IgD-negative memory B cell (primary cell): ENCODE measurements around the gene COPG1. TPM values are rescaled to one million over a fixed set of nuclear protein-coding genes. Genes with fewer than 3 reads are reported as not detected.

ENCODE experiments used
- H3K27ac Mint-ChIP-seq, 3 donors: one replicate each; pipeline ENCODE4 v1.8.0; 2020 to 2022; ENCODE audit warnings: mild to moderate bottlenecking in 3 of 3, mixed read lengths in 3 of 3, moderate library complexity in 1 of 3
- H3K27me3 Mint-ChIP-seq: one replicate; pipeline ENCODE4 v1.8.0; 2021; ENCODE audit warnings: mixed read lengths
- H3K36me3 Mint-ChIP-seq: one replicate; pipeline ENCODE4 v1.8.0; 2020; ENCODE audit warnings: mild to moderate bottlenecking, mixed read lengths
- H3K4me1 Mint-ChIP-seq, 3 donors: one replicate each; pipeline ENCODE4 v1.8.0; 2020 to 2022; ENCODE audit warnings: mixed read lengths in 3 of 3, mild to moderate bottlenecking in 1 of 3
- H3K4me3 Mint-ChIP-seq, 4 donors: one replicate each; pipeline ENCODE4 v1.8.0; 2020 to 2022; ENCODE audit warnings: mild to moderate bottlenecking in 4 of 4, mixed read lengths in 4 of 4, moderate library complexity in 3 of 4
- H3K9me3 Mint-ChIP-seq, 3 donors: one replicate each; pipeline ENCODE4 v1.8.0; 2020 to 2021; ENCODE audit warnings: mixed read lengths in 3 of 3, mild to moderate bottlenecking in 1 of 3
- polyA plus RNA-seq: library from polyadenylated mRNA; unstranded; fragments of 300-500 nt; fragmentation: Illumina TruSeq; gene quantifications from one replicate; pipeline ENCODE4 v1.2.3, GENCODE V29; 2021

COPG1 gene
- polyA plus RNA-seq, 1 donor from 2014 or later, result 52.9 TPM

DNA sequence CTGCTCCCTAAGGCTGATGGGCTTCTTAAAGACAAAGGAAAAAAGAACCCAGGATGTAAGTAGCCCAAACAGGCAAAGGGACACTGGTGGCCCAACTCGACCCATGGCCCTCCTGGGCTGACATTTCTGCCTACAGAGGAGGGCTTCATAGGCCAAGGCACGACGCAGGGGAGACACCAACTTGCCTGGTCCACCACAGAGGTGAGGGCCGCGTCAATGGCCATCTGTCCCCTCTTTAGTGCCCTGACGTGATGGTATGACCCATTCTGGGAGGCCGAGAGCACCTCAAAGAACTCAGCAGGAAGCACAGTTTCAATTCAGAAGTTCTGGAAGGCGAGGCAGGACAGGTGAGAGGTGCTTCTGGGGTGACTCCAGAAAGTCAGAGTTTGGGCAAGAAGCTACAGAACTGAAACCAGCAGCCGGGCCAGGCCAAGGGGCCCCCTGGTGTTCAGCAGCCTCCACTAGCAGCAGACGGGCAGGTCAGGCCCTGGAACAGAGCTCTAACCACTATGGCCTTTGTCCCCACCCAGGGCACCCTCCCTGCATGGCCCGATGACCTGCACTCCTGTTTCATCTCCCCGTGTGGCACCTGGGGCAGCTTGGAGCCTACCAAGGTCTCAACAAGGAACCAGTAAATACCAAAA, 74.4 kb downstream of the COPG1 start:
- no peaks in the 10 kb centered on the region for H3K36me3 Mint-ChIP-seq
- H3K4me1 Mint-ChIP-seq, result peaks cover 0 to 5% (median 2%) of the 10 kb centered on the region in 3 donors
- peaks cover 4% of the 10 kb centered on the region for H3K27me3 Mint-ChIP-seq
- no peaks in the 10 kb centered on the region for H3K9me3 Mint-ChIP-seq
- H3K4me3 Mint-ChIP-seq, result no peak overlapping the region
- peak overlapping the region in 1 of 3 donors; percentile 84 for H3K27ac Mint-ChIP-seq

DNA sequence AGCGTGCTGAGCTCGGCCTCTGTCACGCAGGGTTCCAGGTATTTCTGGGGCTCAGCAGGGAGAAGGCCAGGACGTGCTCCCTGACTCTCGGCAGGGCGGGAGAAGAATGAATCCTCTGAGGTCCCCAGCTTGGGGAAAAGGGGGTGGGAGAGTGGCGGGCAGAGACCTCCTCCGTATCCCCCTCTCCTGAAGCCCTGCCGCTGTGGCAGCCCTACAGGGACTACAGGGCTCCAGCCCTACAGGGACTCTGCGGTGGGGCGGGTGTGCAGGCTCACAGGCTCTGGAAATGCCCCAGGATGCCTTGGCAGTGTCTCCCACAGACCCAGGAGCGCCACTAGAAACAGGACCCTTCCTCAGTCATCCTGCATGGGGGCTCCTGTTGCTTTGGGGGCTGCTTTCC, 75.4 kb downstream of the COPG1 start:
- H3K27ac Mint-ChIP-seq, result no peak overlapping the region
- H3K4me3 Mint-ChIP-seq, result no peak overlapping the region
- no peaks in the 10 kb centered on the region for H3K36me3 Mint-ChIP-seq
- no peaks in the 10 kb centered on the region for H3K9me3 Mint-ChIP-seq
- peaks cover 6% of the 10 kb centered on the region for H3K27me3 Mint-ChIP-seq
- peaks cover 0 to 5% (median 2%) of the 10 kb centered on the region in 3 donors for H3K4me1 Mint-ChIP-seq

DNA sequence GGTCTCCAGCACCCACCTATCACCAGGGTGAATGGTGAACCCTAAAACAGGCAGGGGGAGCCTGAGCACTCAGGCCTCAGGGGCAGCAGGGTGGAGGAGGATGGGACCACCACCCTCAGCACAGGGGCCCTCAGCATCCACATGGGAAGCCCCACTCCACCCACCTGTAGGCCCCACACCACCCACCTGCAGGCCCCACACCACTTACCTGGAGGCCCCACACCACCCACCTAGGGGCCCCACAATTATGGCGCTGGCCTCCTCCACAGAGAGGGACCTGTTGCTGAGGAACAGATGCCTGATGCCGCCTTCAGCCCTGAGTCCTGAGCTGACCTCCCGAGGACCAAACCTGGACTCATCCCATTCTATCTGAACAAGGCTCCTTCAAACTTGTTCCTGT, 76.0 kb downstream of the COPG1 start:
- Mint-ChIP-seq H3K9me3 (no peaks in the 10 kb centered on the region), H3K27me3 (peaks cover 9% of the 10 kb centered on the region), H3K4me1 (peaks cover 2 to 10% (median 4%) of the 10 kb centered on the region in 3 donors), H3K4me3 (no peak overlapping the region), H3K36me3 (peaks cover 1% of the 10 kb centered on the region), H3K27ac (no peak overlapping the region)

DNA sequence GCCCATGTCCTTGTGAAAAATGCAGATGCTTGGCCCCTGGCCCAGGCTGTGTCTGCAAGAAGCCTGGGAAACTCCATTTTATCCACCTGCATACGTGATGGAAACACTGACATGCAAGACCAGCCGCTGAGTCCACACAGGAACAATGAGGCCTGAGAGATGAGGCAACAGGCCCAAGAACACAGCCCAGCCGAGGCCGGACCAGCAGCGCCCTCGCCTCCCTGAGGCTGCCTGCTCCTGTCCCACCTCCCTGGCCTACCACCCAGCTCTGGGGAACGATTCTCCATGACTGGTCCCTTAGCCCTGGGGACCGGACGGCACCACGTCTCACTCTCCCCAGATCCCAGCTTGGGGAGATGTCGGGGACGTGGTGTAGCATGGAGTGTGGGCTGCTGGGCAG, 76.7 kb downstream of the COPG1 start:
- Mint-ChIP-seq H3K27me3 (peaks cover 15% of the 10 kb centered on the region), H3K4me3 (no peak overlapping the region), H3K27ac (no peak overlapping the region), H3K36me3 (peaks cover 2% of the 10 kb centered on the region), H3K9me3 (no peaks in the 10 kb centered on the region), H3K4me1 (peaks cover 4 to 14% (median 8%) of the 10 kb centered on the region in 3 donors)

DNA sequence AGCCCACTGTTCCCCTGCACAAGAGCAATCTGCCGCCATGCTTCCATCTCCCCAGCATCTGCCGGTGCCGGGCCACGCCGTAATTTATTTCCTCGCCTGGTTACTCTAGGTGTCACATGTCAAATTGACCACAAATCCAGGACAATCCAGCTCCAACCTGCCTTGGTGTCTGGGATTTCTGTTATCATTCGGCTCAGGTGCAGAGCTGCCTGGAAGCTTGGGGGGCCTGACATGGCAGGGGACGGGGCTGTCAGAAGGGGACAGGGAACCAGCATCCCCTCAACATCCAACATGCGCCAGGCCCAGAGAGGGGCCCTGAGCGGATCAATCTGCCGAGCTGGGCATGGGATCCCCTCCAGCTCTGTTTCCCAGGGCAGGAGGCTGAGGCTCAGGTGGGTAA, 77.2 kb downstream of the COPG1 start:
- Mint-ChIP-seq H3K27me3 (peaks cover 15% of the 10 kb centered on the region), H3K4me3 (no peak overlapping the region), H3K27ac (no peak overlapping the region), H3K9me3 (no peaks in the 10 kb centered on the region), H3K36me3 (peaks cover 2% of the 10 kb centered on the region), H3K4me1 (peaks cover 4 to 14% (median 8%) of the 10 kb centered on the region in 3 donors)

Other genes starting within 250 kb of the COPG1 start
- gene EFCC1, start 248.3 kb upstream of the COPG1 start, polyA plus RNA-seq, result not detected
- gene GP9, start 188.8 kb upstream of the COPG1 start, polyA plus RNA-seq, result 4.3 TPM
- 3.9 TPM for gene RAB43, start 127.8 kb upstream of the COPG1 start, polyA plus RNA-seq
- gene ISY1, start 88.5 kb upstream of the COPG1 start, polyA plus RNA-seq, result 71.9 TPM
- 790 TPM for gene CNBP, start 65.7 kb upstream of the COPG1 start, polyA plus RNA-seq
- gene HMCES, start 29.3 kb downstream of the COPG1 start, polyA plus RNA-seq, result 40.1 TPM
- 0.71 TPM for gene EFCAB12, start 179.0 kb downstream of the COPG1 start, polyA plus RNA-seq
- 123 TPM for gene MBD4, start 190.3 kb downstream of the COPG1 start, polyA plus RNA-seq
- 4.5 TPM for gene IFT122, start 190.6 kb downstream of the COPG1 start, polyA plus RNA-seq